Fibroblast of skin of left quadriceps (primary cell): ENCODE results near the gene RBM3.
A peak's percentile ranks its signal among the peaks of the same experiment; 100 is the strongest.

Source experiments
- DNase-seq, 2 experiments: peaks; one replicate each; pipeline ENCODE4 v3.0.0-alpha.2; 2013; ENCODE audit warnings: low read depth in 2 of 2

RBM3 gene

DNA sequence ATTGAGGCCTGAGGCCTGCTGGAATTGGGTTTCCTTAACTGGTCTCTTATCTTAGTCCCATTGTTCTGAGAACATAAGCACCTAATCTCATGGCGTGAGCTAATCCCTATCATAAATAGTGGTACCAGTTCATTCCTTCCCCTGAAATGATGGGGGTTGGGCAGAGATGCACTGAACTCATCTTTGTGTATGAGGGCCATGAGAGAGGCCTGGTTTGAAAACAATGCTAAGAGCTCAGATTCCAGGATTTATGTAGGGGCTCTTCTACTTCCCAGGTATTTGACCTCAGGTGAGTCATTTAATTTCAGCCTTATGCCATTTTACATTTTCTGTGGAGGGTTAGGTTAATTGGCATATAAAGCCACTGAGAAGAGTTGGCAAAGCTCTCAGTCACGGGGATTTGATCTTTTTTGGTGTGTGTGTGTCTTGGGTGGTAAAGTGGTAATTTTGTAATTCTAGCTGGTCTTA is 4.4 kb downstream of the RBM3 start:
- no peak for DNase-seq

DNA sequence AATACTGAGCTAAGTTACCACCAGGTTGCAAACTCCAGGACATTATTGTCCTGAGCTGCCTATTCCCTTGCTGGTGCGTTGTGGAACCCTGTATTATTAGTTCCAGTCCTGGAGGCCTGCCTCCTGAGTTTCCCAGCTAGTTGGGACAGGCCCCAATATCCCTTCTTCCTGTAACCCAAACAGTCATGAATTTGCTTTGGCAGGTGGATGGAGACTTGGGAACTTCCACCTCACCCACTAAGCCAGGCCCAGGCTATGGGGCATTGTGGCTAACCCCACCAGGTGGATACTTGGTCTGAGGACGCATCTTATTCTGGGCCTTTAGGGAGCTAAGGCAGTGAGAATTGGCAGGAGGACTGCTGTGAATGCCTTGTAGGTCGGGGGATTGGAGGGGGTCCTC is 5.0 kb downstream of the RBM3 start:
- DNase-seq, result no peak

DNA sequence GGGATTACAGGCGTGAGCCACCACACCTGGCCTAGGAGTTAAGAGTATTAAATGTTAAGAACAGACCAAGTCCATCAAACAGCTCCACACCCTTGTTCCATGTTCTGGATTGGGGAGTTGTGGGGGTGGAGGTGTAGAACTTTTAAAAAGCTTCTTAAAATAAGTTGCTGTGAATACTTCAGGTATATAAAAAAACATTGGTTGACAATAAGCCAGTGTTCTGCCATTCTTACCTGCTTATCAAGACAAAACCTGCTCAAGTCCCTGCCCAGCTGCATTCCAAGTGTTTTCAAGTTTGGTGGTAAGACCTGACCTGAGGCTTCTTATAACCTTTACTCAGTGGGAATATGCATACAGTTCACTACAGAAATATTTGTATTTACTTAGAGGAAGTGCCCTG is 6.4 kb downstream of the RBM3 start:
- DNase-seq, result no peak

DNA sequence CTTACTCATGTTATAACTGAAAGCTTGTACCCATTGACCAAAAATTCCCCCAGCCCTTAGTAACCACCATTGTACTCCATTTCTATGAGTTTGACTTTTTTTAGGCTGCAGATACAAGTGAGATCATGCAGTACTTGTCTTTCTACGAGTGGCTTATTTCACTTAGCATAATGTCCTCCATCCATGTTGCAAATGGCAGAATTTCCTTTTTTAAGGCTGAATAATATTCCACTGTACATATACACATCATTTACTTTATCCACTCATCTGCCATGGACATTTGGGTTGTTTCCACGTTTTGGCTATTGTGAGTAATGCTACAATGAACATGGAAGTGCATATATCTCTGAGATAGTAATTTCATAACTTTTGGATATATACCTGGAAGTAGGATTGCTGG is 10.4 kb downstream of the RBM3 start:
- DNase-seq, result no peak

DNA sequence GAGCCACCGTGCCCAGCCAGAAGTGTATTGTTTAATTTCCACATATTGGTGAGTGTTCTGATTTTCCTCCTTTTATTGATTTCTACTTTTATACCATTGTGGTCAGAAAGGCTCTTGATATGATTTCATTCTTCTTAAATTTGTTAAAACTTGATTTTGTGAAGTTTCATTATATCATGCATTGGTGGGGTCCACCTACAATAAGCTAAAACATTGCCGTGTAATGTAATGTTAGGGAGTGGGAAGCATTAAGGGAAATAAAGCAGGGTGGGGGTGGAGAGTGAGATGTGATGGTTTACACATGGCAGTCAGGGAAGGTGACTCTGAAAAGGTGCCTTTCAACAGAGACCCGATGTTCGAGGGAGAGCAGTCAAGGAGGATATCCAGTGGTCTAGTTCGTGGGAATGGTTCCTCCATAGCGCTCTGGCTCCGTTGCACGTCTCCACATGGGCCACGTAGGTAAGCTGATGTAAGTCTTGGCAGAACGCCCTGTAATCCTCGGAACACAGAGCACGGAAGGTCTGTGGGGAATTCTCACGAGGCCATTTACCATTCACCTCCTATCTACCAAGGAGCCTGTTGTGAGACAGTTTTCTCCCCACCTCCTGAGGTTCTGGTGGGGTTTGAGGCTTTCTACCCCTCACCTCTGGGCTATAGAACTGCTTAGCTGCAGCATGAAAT is 15.3 kb downstream of the RBM3 start:
- no peak for DNase-seq

DNA sequence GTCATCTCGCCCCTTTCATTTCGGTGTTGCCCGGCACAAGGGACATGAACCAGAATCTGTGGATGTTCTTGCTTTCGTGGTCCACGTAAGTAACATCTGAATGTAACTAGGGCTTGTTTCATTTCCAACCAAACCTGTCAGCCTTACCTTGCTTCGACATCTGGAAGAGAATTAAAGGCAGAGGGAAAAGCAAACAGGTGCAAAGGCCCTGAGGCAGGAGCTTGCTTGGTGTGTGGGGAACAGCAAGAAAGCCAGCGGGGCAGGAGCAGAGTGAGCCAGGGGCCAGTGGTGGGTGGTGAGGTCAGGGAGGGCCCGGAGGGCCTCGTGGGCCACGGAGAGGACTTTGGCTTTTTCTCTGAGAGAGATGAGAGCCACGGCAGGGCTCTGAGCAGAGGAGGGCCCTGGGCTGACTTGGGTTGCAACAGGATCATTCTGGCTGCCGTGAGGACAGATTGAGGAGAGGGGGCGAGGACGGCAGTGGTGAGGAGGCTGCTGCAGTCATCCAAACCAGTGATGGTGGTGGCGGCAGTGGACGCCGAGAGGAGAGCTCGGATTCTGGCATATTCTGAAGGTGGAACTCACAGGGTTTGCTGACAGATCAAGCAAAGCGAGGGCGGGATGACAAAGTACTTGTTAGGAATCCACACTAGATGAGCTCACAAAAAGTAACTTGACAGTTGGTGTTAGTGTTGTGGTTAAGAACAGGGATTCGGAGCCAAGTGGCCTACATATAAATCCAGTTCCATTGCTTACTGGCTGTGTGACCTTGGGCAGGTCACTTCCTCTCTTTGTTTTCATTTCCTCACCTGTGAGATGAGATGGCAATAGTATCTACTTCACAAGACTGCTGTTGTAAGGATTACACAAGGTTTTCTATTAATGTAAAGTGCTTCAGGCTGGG is 16.2 kb downstream of the RBM3 start:
- no peak for DNase-seq

DNA sequence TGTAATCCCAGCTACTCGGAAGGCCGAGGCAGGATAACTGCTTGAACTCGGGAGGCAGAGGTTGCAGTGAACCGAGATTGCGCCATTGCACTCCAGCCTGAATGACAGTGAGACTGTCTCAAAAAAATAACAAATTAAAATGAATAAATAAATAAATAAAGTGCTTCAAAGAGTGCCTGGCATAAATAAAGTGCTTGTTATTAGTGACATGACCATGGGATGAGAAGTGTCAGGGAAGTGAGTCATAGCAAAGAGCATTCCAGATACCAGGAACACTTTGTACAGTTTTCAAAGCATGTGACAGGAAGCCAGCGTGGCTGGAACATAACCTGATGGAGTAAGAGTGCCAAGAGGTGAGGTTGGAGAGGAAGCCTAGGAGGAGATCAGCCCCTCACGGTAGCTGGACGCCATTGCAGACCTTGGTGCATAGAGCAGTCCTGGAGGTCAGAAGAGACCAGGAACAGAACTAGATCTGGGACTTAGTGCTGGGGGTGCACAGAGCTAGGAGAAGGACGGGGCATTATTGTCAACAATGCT is 17.0 kb downstream of the RBM3 start:
- DNase-seq, result peak in 1 of 2 experiments; percentile 19

DNA sequence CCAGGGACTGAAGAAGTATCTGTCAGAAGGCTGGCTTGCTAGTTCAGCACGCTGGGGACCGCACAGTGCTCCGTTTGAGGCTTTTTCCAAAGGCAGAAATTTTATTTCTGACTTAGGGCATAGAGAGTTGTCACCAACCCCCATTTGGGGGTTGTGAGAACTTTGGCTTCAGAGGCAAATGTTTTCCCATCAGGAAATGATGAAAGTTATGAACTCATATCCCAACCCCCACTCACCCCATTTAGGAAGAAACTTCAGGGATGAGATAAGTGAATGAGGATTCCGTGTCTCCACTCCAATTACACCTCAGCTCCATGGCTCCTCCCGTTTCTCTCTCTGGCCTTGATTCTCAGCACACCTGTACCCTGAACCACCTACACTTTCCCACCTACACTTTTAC is 18.7 kb downstream of the RBM3 start:
- no peak for DNase-seq

DNA sequence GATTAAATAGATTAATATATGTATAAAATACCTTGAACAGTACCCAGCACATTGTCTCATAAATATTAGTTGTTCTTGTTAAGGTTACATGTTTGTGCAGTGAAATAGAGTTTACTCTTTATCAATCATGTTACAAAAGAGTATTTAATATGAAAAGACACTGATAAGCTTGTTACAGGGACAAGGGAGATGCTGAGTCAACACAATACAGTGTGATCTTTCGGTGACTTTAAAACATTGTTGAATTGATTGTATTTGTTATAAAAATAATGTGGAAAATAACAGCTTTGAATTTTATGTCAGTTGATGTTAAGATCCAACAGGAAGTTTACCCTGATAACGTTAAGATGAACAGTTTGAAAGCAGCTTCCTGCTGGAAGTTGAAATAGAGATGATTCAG is 21.6 kb downstream of the RBM3 start:
- DNase-seq, result no peak

DNA sequence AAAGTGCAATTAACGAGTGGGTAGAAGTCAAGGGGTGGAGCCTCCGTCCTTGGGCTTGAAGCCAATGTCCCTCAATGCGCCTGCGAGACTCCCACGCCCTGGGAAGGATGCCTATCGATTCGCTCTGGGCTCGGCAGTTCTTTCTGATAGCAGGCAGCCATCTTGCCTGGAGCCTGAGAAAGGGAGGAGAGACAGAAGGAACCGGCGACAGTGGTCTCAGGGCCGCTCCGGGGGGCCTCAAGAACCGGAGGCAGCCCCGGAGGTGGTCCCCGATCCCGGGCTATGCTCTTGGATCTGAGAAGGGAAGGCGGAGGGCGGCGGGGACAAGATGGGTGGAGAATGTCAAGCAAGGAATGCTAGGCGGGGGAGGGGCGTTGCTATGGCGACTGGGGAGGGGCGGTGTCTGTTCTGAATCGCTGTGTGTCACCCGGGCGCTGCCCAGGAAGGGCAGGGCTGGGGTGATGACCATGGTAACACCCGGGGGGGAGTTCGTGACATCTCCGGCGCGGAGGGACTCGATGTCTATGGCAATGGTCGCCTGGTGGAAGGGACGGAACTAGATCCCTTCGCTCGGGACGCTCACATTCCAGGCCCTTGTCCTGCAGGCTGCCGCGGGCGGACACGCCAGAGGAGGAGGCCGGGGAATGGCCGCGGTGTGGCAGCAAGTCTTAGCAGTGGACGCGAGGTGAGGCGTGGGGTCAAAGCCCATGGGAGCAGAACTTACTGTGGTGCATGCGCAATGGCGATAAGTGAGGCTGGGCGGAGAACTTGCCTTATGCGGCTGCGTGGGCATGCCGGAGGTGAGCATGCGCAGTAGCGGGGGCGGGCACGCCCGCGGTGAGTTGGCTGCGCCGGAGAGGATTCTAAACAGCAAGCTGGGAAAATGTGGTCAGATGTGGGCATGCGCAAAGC is 23.3 kb downstream of the RBM3 start, which contains the start of gene WDR13:
TSS of gene WDR13 (plus strand) at position 140 of the 912 bp plus-strand sequence. CDS start at position 645, 505 bp downstream.
- DNase-seq, result peak; percentile 80 to 86

DNA sequence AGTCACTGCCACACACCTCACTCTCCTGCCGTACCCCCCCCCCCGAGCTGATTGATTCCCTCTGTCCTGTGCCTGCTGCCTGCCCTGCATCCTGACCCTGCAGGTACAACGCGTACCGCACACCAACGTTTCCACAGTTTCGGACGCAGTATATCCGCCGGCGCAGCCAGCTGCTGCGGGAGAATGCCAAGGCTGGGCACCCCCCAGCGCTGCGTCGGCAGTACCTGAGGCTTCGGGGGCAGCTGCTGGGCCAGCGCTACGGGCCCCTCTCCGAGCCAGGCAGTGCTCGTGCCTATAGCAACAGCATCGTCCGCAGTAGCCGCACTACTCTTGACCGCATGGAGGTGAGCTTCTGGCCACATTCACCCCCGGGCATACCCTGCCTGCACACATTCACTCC is 24.3 kb downstream of the RBM3 start:
- DNase-seq, result no peak

DNA sequence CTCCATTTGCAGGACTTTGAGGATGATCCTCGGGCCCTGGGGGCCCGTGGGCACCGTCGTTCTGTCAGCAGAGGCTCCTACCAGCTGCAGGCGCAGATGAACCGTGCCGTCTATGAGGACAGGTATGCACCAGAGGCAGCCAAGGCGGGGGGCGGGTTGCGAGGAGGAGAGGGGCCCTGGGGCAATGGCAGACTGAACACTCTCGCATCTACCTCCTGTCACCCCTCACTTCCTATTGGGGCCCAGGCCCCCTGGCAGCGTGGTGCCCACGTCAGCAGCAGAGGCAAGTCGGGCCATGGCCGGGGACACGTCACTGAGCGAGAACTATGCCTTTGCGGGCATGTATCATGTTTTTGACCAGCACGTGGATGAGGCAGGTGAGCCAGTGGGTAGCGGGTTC is 25.1 kb downstream of the RBM3 start:
- no peak for DNase-seq

DNA sequence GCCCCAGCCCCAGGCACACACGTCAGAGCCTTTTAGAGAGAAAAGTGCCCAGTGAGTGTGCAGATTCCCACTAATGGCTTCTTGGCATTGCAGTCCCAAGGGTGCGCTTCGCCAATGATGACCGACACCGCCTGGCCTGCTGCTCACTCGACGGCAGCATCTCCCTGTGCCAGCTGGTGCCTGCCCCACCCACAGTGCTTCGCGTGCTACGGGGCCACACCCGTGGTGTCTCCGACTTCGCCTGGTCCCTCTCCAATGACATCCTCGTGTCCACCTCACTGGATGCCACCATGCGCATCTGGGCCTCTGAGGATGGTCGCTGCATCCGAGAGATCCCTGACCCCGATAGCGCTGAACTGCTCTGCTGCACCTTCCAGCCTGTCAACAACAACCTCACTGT is 25.9 kb downstream of the RBM3 start:
- DNase-seq, result no peak

DNA sequence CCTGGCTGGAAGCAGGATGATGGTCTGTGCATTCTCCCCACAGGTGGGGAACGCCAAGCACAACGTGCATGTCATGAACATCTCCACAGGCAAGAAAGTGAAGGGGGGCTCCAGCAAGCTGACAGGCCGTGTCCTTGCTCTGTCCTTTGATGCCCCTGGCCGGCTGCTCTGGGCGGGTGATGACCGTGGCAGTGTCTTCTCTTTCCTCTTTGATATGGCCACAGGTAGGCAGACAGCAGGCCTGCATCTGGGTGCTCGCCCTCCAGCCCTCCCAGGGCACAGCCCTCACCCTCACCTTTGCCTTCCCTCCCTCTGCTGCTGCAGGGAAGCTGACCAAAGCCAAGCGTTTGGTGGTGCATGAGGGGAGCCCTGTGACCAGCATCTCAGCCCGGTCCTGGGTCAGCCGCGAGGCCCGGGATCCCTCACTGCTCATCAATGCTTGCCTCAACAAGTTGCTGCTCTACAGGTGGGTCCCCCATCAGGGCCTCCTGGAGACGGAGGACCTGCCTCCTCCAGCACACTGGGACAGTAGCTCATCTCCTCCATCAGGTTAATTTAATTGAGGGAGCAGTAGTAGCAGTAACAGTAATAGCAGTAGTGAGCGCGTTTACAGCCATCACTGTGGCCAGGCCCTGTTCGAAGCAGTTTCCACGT is 27.6 kb downstream of the RBM3 start:
- DNase-seq, result no peak

DNA sequence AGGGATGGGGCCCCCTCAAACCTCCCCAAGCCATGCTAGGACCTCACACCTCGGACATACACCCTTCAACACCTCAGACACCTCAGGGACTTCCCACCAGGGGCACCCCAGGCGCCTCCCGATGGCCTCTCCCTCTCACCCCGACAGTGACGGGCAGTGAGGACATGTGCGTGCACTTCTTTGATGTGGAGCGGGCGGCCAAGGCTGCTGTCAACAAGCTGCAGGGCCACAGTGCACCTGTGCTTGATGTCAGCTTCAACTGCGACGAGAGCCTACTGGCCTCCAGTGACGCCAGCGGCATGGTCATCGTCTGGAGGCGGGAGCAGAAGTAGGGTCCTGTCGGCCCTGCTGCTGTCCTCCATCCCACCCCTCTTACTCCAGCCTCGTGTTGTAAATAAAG is 30.4 kb downstream of the RBM3 start:
- DNase-seq, result no peak

DNA sequence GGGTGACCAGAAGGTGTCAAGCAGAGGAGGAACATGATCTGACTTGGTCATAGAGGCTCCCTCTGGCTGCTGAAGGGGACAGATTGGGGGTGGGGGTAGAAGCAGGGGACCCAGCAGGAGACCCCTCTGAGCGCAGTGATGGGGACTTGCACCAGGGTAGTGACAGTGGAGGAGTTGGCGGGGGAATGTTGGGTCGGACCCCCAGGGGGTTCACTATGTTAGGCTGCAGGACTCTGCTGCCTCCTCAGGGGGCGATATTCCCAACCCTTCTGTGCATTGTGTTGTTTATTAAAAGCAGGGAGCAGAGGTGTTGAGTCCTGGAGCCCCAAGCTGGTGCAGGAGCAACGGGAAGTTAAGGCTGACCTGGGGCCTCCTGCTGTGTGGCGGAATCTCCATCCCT is 31.8 kb downstream of the RBM3 start:
- no peak for DNase-seq

DNA sequence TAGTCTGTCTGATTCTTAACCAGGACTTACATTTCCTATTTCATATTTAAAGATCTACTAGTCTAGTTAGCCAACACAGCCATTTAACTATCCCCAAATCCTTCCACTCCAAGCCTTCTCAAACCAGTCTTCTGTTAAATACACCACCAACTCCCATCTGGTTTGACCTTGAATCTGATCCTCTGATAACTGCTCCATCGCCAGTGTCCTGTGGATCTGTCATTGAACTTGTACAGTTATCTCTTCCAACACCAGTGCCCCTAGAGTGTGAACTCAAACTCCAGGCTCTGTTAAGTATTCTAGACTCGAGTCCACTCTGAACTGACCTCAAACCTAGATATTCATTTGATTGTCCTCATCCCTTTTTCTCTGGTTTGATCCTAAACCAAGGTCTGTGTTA is 37.4 kb downstream of the RBM3 start:
- DNase-seq, result no peak

DNA sequence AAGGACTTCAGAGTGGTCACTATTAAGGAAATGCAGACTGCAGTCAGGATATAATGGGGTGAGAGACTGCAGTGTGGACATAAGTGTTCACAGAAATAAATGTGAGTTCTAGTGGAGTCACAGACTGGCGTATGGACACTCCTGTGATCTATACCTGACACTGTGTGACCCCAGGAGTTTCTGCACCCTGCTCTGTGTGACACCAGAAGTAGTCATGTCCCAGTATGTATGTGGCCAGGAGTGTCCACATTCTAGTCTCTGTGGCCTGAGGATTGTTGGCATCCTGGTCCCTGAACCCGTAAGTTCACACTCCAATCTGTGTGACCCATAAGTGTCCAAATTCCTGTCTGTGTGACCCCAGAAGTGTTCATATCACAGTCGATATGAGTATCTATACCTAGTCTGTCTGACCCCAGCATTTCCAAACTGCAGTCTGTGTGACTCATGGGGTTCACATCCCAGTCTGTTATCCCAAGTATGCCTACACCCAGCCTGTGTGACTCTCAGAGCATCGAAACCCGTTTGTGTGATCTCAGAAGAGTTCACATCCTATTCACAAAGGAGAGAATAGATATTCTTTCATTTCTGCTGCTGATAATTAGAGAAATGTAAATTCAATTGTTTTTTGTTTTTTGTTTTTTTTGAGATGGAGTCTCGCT is 39.3 kb downstream of the RBM3 start:
- no peak for DNase-seq

DNA sequence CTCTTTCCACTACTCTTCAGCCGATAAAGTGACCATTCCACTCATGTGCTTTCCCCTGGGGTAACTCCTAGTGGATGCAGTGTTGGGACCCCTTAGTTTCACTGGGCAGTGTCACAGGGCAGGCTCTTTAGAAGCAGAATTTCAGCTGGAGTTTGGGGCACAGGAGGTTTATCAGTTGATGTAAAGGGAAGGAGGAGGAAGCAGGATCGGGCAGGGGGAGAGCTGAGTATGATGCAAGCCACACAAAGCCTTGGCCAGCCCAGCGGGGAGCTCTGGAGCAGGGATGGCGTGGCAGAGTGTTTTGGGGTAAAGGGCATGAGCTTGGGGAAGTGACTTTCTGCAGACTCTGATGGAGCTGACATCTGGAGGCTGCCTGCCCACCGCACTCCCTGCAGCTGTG is 42.3 kb downstream of the RBM3 start:
- DNase-seq, result no peak

DNA sequence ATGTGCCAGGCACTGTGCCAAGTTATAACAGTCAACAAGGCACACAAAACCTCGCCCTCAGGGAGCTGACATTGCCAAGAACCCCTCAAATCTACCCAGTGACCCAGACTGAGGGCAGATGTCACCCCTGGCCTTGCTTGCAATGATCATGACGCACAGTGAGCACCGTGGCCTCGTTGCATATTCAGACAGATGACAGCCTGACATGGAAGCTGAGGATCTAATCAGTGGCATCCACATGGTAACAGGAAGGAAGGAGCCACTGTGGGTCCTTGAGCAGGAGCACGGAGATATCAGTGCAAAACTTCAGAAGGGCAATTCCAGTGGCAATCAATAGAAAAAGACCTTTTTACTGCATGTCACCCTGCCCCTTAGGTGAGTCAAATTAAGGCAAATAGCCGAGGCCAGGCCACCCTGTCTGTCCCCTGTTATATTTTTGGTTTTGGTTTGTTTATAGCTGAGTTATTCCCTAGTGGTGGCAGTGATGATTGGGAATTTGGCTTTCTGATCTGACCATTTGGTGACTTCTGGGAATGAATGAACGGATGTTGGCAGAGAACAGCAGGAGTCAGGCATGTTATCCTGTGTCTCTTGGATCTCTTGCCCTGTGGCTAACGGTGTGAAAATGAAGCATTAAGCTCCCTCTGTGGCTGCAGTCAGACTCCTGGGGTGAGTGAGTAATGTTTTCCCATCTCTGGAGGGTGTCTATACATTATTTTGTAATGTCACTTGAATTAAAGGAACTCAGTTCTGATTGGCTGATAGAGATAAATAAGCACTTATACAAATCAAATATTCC is 43.5 kb downstream of the RBM3 start:
- peak in 1 of 2 experiments; percentile 4 for DNase-seq
